T-helper 1 cell (primary cell): ENCODE measurements around the gene TMA7.

Experiments used
- DNase-seq, 5 donors: peaks; one replicate each; pipeline ENCODE4 v3.0.0-alpha.2; 2012 to 2020

TMA7 gene

DNA sequence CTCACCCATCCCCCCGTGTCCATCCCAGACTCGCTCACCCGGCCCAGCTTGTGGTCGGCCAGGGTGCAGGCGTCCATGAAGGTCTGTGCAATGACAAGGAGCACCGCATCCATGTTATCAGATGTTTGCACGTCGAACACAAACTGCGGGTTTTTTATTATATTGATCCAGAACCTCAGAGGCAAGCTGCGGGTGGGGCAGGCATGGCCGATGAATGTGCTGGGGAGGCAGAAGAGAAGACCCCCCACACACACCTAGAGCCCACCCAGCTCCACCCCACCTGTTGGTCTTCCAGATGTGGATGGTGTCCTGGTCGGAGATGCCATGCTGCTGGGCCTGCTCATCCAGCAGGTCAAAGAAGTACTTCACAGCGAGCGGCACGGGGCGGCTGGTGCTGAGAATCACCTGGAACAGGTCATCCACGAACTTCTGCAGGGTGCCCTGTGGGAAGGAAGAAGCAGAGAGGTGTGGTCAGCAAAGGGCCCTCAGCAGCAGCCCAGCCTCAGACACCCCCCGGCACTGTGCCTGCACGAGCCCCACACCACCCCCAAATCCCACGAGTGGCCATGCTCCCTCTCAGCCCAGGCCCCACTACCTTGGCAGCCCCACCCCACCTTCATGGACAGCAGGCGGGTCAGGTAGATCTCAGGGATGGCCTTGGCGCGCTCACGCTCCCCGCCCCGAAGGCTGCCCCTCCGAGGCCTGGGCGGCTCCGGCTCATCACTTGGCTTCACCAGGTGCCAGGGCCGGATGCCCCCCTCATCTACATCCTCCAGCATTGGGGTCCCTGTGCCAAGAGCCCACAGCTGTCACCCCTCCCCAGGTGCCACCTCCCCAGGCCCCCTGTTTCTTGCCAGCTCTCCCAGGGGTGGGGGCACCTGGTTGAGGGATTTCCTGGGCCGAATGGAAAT is 30.5 kb upstream of the TMA7 start:
- DNase-seq = no peak

GRCh38 chr3:48410205-48411040 is 29.6 kb upstream of the TMA7 start:
- DNase-seq = peak in 1 of 5 donors; percentile 7

- DNase-seq = peak in 1 of 5 donors; percentile 7
These were observed 28.9 kb upstream of the TMA7 start for GRCh38 chr3:48411041-48411588.

DNA sequence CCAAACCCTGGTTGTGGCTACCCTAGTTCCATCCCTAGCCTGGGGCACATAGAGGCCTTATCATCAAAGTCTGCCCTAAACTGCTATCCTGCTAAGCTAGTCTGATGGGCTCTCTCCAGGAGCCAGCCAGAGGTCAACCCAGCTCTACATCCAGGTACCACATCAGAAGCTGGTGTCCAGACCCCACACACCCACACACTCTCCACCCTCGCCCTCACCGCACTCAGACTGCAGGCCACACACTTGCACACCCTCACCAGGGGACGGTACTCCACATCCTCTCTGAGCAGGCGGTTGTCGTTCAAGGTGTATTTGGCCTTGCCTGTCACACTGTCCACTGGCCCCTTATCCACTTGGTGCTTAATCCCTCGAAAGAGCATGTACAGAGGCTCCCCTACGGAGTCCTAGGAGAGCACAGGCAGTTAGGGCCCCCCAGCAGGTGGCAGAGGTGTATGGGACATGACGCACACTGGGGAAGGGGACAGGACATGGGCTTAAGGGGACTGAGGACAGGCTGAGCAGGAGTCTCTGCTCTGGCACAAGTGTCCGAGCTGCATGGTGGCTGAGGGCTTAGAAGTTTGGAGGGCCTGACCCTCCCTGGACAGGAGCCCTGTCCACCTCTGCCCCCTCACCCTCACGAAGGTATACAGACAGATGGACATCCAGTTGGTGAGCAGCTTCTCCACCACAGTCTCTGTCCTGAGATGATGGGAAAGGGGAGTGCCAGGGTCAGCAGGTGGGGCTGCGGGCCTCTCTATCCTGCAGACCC is 28.3 kb upstream of the TMA7 start:
- no peak for DNase-seq

DNA sequence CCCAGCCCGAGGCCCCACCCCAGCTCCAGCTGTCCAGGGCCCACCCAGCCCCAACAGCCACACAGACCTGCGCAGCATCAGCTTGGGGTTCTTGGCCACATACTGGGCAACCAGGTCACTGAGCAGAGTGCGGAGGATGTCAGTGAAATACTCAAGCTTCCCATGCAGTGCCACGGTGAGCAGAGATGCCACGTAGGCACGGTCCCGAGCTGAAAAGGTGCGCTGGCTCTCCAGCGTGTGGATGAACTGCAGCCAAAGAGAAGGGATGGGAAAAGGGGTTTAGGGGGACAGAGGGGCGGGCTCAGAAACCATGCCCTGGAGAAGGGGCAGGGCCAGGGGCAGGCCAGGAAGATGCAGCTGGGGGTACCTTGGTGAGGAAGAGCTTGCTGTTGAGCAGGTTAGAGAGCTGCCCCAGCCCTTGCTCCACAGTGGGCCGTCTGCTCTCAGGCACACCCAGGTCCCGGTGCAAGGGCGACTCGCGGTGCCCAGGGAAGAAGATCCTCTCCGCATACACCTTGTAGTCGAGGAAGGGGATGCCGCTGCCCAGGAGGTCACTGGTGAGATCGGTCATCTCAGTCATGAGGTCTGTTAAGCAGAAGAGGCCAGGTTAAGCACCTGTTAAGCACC is 27.6 kb upstream of the TMA7 start:
- no peak for DNase-seq

DNA sequence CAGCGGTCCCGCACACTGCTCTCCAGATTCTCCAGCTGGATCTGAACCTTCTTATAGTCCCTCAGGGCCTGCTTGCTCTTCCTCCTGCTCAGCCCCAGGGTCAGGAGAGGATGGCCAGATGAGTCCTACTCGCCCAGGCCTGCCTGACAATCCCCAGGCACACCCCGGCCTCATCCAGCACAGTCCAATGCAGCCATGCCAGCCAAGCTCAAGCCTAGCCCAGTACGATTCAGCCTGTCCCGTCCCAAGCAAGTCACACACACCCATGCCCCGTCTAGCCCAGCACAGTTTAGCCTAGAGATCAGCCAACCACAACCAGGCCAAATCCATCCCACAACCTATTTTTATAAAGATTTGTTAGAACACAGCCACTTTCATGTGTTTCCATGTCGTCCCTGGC is 27.0 kb upstream of the TMA7 start:
- DNase-seq = no peak

DNA sequence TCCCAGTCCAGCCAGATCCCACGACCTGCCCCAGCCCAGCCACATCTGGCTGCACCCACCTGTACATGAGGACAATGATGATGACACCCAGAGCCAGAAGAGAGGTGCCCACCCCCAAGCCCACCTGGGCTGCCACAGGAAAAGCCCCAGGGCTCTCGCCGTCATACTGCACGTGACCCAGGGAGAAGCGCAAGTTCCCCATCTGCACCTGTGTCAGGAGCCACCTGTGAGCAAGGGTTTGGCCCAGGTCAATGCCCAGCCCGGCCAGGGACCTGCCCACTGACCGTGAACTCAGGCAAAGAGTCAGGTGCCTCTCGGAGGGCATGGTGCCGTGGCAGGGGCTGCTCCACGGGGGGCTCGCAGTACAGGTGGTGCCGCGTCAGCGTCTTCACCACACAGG is 26.4 kb upstream of the TMA7 start:
- DNase-seq = no peak

GRCh38 chr3:48414376-48415250 is 25.4 kb upstream of the TMA7 start:
- DNase-seq = no peak

DNA sequence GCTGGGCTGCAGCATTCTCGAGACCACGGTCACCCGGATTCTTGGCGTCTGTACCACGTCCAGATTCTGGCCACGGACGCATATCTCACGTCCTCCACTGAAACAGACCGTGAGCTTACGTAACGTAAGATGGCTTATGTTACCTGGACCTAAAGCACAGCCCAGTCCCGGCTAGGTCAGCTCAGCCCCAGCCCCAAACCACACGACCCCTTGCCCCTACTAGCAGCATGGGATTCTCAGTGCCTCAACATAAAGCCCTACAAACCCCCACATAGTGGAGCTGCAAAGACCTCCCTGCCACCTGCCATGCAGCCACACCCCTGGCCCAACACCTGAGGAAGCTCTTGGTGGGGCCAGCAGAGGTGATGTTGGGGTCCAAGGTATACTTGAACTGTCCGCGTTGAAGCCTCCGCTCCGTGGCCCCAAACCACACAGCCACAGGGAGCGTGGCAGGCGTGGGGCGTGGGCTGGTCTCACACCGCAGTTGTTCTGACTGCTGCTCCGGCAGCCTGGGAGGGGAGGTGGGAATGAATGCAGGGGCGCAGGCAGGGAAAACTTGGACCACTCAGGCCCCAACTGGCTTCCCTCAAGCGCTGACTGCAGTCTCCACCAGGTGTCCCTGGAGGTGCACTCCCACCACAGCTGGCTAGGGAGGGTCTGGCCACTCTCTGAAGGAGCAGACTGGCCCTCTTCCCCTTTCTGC is 24.7 kb upstream of the TMA7 start:
- no peak for DNase-seq

DNA sequence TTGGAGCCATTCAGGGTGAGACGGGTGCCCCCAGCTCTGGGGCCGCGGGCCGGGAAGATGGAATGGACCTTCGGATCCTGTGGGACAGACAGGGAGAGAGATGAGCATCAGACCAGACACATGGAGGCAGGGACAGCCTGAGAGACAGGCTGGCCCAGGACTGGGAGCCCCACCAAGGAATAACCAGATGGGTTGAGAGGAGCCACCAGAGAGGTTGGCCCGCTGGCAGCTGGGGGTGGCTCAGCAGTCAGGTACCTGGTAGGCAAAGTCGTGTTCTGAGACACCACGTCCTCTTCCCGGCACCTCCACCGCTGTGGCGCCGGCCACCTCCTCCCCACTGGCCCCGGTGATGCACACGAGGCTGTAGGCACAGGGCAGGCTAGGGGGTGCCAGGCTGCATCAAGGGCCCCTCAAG is 24.0 kb upstream of the TMA7 start:
- no peak for DNase-seq

DNA sequence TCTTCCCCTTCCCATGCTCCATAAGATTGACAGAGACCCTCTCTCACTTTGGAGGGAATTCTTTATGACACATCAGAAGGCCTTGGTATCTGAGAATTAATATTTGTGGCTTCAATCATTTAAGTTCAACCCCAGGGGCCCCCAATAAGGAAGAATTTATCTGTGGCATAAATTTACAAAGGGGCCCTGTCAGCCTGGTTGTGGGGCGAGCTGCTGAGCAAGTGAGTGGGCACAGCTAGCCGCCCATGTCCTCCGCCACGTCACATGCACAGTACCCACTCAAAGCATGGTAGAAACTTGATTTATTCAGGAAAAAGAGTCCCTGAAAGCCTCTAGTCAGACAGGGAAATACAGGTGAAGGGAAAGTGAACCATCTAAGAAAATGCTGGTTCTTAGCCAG is 23.5 kb upstream of the TMA7 start:
- no peak for DNase-seq

DNA sequence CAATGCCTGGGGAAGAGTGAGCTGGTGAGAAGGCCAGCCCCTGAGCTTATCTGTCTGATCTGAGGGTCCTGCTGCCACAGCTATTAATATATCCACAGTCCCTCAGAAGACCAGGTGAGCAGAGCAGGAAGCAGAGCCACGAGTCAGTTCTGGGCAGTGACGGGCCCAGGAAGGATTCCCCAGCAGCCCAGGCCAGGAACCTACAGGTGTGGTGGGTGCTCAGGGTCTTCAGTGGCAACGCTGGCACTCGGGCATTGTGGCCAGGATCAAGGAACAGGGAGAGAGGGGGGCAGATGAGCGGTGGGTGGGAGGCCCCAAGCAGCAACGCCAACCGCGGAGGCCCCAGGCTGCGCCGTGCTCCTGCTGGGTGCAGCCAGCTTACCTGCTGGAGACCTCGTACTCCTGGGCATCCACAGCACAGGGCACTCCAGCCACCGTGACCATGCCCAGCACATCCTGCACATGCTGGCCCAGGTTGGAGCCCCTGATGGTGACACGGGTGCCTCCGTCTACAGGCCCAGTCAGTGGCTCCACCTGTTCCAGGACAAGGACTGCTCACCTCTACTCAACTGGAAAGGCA is 22.4 kb upstream of the TMA7 start:
- no peak for DNase-seq

GRCh38 chr3:48418140-48418539 is 21.9 kb upstream of the TMA7 start:
- DNase-seq = no peak

DNA sequence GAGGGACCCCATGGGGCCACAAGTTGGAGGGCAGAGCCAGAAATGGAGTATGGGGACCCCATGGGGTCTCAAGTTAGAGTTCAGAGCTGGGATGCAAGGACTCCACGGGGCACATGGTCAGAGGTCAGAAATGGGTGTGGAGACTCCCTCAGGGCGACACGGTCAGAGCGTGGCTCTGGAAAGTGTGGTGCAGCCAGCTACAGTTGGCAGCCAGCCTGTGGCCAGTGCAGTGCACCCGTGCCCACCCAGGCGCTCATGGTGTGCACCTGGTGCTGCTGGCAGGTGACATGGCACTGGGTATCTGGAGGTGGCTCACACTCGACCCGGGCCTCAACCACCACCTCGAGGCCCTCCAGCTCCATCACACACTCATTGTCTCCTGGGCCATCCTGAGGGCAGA is 21.4 kb upstream of the TMA7 start:
- no peak for DNase-seq

GRCh38 chr3:48419149-48419548 is 20.9 kb upstream of the TMA7 start:
- no peak for DNase-seq

GRCh38 chr3:48419597-48419996 is 20.5 kb upstream of the TMA7 start:
- no peak for DNase-seq

DNA sequence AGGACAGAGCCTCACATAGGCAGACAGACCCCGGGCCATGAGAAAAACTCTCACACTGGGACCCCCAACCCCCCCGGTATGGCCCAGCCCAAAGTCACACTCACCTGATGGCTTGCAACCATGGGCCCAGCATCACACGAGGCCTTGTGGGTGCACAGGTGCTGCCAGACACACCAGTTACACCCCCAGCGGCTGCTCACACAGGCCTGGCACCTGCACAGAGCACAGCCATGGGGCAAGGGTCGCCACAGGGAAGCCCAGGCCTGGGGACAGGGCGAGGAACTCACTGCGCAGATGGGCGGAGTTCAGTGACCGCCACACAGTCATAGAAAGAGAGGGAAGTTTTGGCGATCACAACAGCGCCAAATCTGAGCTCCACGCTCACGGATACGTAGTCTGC is 19.5 kb upstream of the TMA7 start:
- DNase-seq = no peak

GRCh38 chr3:48422272-48422671 is 17.8 kb upstream of the TMA7 start:
- no peak for DNase-seq

DNA sequence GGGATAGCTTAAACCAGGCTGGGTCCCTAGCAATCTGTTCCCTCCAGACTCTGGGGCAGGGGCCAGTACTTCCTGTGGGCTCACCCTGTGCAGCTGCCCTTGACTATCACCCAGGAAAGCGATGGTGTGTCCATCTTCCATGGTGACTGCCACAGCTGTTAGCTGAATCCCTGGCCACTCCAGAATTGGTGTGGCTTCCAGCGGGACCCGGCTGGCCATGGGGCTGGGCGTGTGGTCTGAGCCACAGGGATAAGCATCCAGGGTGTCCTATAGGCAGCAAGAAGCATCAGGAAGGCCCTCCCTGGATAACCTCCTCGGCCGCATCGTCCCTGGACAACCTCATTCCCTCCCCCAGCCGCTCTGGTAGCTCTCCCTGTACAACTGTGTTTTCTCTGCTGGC is 17.4 kb upstream of the TMA7 start:
- no peak for DNase-seq

DNA sequence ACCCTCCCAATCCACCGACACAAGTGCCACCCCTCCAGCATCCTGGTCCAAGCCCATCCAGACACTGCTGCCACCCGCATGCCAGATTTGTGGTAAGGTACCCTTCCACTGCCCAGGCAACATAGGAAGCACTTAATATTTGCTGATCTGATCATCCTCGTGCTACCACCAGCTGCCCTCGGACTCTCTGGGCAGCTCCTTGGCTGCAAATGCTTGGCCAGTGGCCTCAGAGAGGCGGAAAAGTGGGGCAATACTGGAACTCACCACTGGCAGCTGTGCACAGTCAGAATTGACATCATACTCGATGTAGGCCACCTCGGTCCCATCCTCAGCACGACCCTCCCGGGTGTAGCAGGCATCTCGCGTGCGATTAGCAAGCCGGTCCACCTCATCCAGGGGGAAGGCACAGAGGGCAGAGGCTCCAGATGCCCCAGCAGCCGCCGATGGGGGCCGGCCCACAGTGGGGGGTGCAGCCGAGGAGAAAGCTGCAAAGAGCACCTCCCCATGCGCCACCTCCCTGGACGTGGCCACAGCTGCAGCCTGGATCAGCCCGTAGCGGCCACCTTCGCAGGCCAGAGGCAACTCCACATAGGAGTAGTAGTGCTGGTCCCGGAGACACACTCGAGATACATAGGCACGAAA is 16.7 kb upstream of the TMA7 start:
- no peak for DNase-seq
